Gastroesophageal sphincter (tissue), 4 donors: ENCODE measurements around the gene RXRA. TPM values are rescaled to one million over a fixed set of nuclear protein-coding genes. Genes with fewer than 3 reads are reported as not detected.
"Not testable (repeated sequence)": the region's sequence is repeated elsewhere in the genome, so short reads cannot be mapped to it uniquely, and the experiment has no call there.

Experiments
- ATAC-seq: fragments of 150-250 bp; one replicate; pipeline ENCODE4 v1.9.1; 2016; ENCODE audit warnings: mild to moderate bottlenecking, moderate library complexity
- H3K27ac ChIP-seq, 4 donors: fragments of 200-600 bp; sonication (generic) in 3 of 4; 1 replicate in 3 of 4; 2 replicates in 1 of 4; pipeline ENCODE4 v1.5.1; 2016 to 2019
- H3K27me3 ChIP-seq: fragments of 200-600 bp; sonication (generic); one replicate; pipeline ENCODE4 v1.5.1; 2019
- H3K36me3 ChIP-seq, 2 donors: fragments of 200-600 bp; sonication (generic); one replicate each; pipeline ENCODE4 v1.5.1; 2019; ENCODE audit warnings: control low read depth in 1 of 2
- H3K4me1 ChIP-seq, 3 donors: fragments of 200-600 bp; sonication (generic); 1 replicate in 2 of 3; 2 replicates in 1 of 3; pipeline ENCODE4 v1.5.1; 2016 to 2019; ENCODE audit warnings: control low read depth in 2 of 3
- H3K4me3 ChIP-seq, 2 donors: fragments of 200-600 bp; sonication (generic); one replicate each; pipeline ENCODE4 v1.5.1; 2019; ENCODE audit warnings: mild to moderate bottlenecking in 1 of 2, moderate library complexity in 1 of 2
- H3K9me3 ChIP-seq, 3 donors: fragments of 200-600 bp; sonication (generic); one replicate each; pipeline ENCODE4 v1.5.1; 2017 to 2019; ENCODE audit warnings: control low read depth in 2 of 3
- CTCF ChIP-seq, 4 experiments: fragments of 200-600 bp in 2 of 4; fragments of 450-650 bp in 2 of 4; sonication (generic) in 1 of 4; IDR thresholded peaks; one replicate each; pipeline ENCODE4 v1.5.1; 2017 to 2019; ENCODE audit warnings: antibody characterized with exemption in 4 of 4, mild to moderate bottlenecking in 2 of 4, moderate library complexity in 2 of 4
- EP300 ChIP-seq: sonication (generic); formaldehyde crosslinking; IDR thresholded peaks from one replicate; pipeline ENCODE4 v1.6.1; 2017; ENCODE audit warnings: antibody characterized with exemption, mild to moderate bottlenecking
- POLR2A ChIP-seq, 2 donors: fragments of 450-650 bp; IDR thresholded peaks; one replicate each; pipeline ENCODE4 v1.6.1; 2017; ENCODE audit warnings: antibody characterized with exemption in 2 of 2, mild to moderate bottlenecking in 2 of 2, moderate library complexity in 1 of 2
- POLR2AphosphoS5 ChIP-seq: sonication (generic); formaldehyde crosslinking; IDR thresholded peaks from one replicate; pipeline ENCODE4 v1.6.1; 2017; ENCODE audit warnings: antibody characterized with exemption
- WGBS, 2 donors: methylation state at CpG; one replicate each; pipeline ENCODE4 v1.1.5; 2018; ENCODE audit warnings: low coverage in 1 of 2; 5-methylcytosine and 5-hydroxymethylcytosine counted together
- total RNA-seq, 4 donors: library from RNA; depleted of rRNA; stranded (reverse); fragments of >200 nt; gene quantifications; one replicate each; pipeline ENCODE4 v1.1.0, GENCODE V29; 2016

Gene RXRA
- total RNA-seq, 4 donors from 2014 or later, result 45.1 to 78.9 (median 55.3) TPM

- 89 to 96% methylated on average over 3 to 7 of the region's 7 CpGs for WGBS, 2 donors
- Histone ChIP-seq H3K27ac (no peak overlapping the region), H3K4me3 (no peak overlapping the region), H3K27me3 (no peaks in the 10 kb centered on the region), H3K9me3 (no peaks in the 10 kb centered on the region), H3K36me3 (no peaks in the 10 kb centered on the region), H3K4me1 (no peaks in the 10 kb centered on the region)
- TF ChIP-seq CTCF (IDR thresholded peaks at IDR 0.05), result no peak
- no peak for TF ChIP-seq POLR2A (IDR thresholded peaks at IDR 0.05)
- no peak for TF ChIP-seq EP300
- no peak for TF ChIP-seq POLR2AphosphoS5
- ATAC-seq, result no peak
These were observed 24.0 kb upstream of the RXRA start for GRCh38 chr9:134302130-134302817.

GRCh38 chr9:134303601-134304000 lies 22.7 kb upstream of the RXRA start:
- Histone ChIP-seq H3K27ac (no peak overlapping the region), H3K4me3 (no peak overlapping the region), H3K4me1 (no peaks in the 10 kb centered on the region), H3K36me3 (no peaks in the 10 kb centered on the region), H3K9me3 (no peaks in the 10 kb centered on the region), H3K27me3 (no peaks in the 10 kb centered on the region)
- ATAC-seq, result no peak
- TF ChIP-seq EP300 (no peak), CTCF (IDR thresholded peaks at IDR 0.05) (no peak), POLR2A (IDR thresholded peaks at IDR 0.05) (no peak), POLR2AphosphoS5 (no peak)
- WGBS, 2 donors, result 100% methylated on average over 3 to 4 of the region's 7 CpGs

- Histone ChIP-seq H3K9me3 (no peaks in the 10 kb centered on the region), H3K4me1 (no peaks in the 10 kb centered on the region), H3K4me3 (no peak overlapping the region), H3K27me3 (no peaks in the 10 kb centered on the region), H3K36me3 (no peaks in the 10 kb centered on the region), H3K27ac (no peak overlapping the region)
- no peak for ATAC-seq
- WGBS, 2 donors, result 90 to 100% methylated on average over 6 to 14 of the region's 16 CpGs
- no peak for TF ChIP-seq POLR2AphosphoS5
- TF ChIP-seq CTCF (IDR thresholded peaks at IDR 0.05), result no peak
- TF ChIP-seq POLR2A (IDR thresholded peaks at IDR 0.05), result no peak
- TF ChIP-seq EP300, result no peak
These were observed 22.0 kb upstream of the RXRA start for GRCh38 chr9:134304261-134304660.

- no peak overlapping the region for H3K4me3 ChIP-seq
- no peaks in the 10 kb centered on the region for H3K9me3 ChIP-seq
- H3K36me3 ChIP-seq, result no peaks in the 10 kb centered on the region
- WGBS, 2 donors, result 82 to 87% methylated on average over 3 to 5 of the region's 11 CpGs
- peak; percentile 25 for ATAC-seq
- no peaks in the 10 kb centered on the region for H3K4me1 ChIP-seq
- no peaks in the 10 kb centered on the region for H3K27me3 ChIP-seq
- TF ChIP-seq POLR2A (IDR thresholded peaks at IDR 0.05) (no peak), POLR2AphosphoS5 (no peak), EP300 (no peak), CTCF (IDR thresholded peaks at IDR 0.05) (no peak)
- H3K27ac ChIP-seq, result no peak overlapping the region
These were observed 21.6 kb upstream of the RXRA start for GRCh38 chr9:134304690-134305089.

- no peak for TF ChIP-seq CTCF (IDR thresholded peaks at IDR 0.05)
- no peak for TF ChIP-seq POLR2A (IDR thresholded peaks at IDR 0.05)
- TF ChIP-seq EP300, result no peak
- TF ChIP-seq POLR2AphosphoS5, result no peak
- WGBS, 2 donors, result 100% methylated on average over 1 of the region's 1 CpG; no CpG with 5 or more reads in 1 of the 2 donors
- no peaks in the 10 kb centered on the region for H3K36me3 ChIP-seq
- no peaks in the 10 kb centered on the region for H3K27me3 ChIP-seq
- no peaks in the 10 kb centered on the region for H3K4me1 ChIP-seq
- no peak for ATAC-seq
- no peaks in the 10 kb centered on the region for H3K9me3 ChIP-seq
- H3K27ac ChIP-seq, result no peak overlapping the region
- H3K4me3 ChIP-seq, result no peak overlapping the region
These were observed 20.7 kb upstream of the RXRA start for GRCh38 chr9:134305533-134305932.

- H3K4me3 ChIP-seq, H3K27ac ChIP-seq, H3K36me3 ChIP-seq, H3K27me3 ChIP-seq, H3K9me3 ChIP-seq, ATAC-seq, H3K4me1 ChIP-seq: not testable (repeated sequence)
These were observed 20.2 kb upstream of the RXRA start for GRCh38 chr9:134306042-134306441.
